KMS-11 (cell line): ENCODE measurements around the gene TRIM33.

ENCODE experiments used
- H2AFZ ChIP-seq: fragments of 200-600 bp; sonication (generic); 2 replicates; pipeline ENCODE4 v1.6.1; 2016; ENCODE audit warnings: antibody characterized with exemption, mixed run types, low read depth
- H3K27ac ChIP-seq: fragments of 200-600 bp; sonication (generic); 2 replicates; pipeline ENCODE4 v1.6.1; 2016; ENCODE audit warnings: mild to moderate bottlenecking, mixed run types
- H3K27me3 ChIP-seq: fragments of 200-600 bp; sonication (generic); 2 replicates; pipeline ENCODE4 v1.6.1; 2017; ENCODE audit warnings: mild to moderate bottlenecking, low read depth, mixed run types, moderate library complexity; ENCODE audit not compliant: insufficient read depth
- H3K36me3 ChIP-seq: fragments of 200-600 bp; sonication (generic); 2 replicates; pipeline ENCODE4 v1.6.1; 2017; ENCODE audit warnings: mild to moderate bottlenecking, mixed run types; ENCODE audit not compliant: insufficient read depth
- H3K4me1 ChIP-seq: fragments of 200-600 bp; sonication (generic); 2 replicates; pipeline ENCODE4 v1.6.1; 2016; ENCODE audit warnings: mild to moderate bottlenecking, low read depth, mixed run types; ENCODE audit not compliant: poor library complexity, severe bottlenecking
- H3K4me2 ChIP-seq: fragments of 200-600 bp; sonication (generic); 2 replicates; pipeline ENCODE4 v1.7.0; 2016; ENCODE audit warnings: mild to moderate bottlenecking, mixed run types
- H3K4me3 ChIP-seq: fragments of 200-600 bp; sonication (generic); IDR thresholded peaks from 2 replicates; pipeline ENCODE4 v1.6.1; 2017; ENCODE audit warnings: low read depth, low read length, mixed read lengths; ENCODE audit not compliant: insufficient read depth
- H3K79me2 ChIP-seq: fragments of 200-600 bp; sonication (generic); 2 replicates; pipeline ENCODE4 v1.6.1; 2016; ENCODE audit warnings: low read depth, mixed run types; ENCODE audit not compliant: insufficient read depth
- H3K9ac ChIP-seq: fragments of 200-600 bp; sonication (generic); 2 replicates; pipeline ENCODE4 v1.6.1; 2016; ENCODE audit warnings: mild to moderate bottlenecking, mixed run types
- H4K20me1 ChIP-seq: fragments of 200-600 bp; sonication (generic); 2 replicates; pipeline ENCODE4 v1.6.1; 2016; ENCODE audit warnings: mild to moderate bottlenecking, mixed run types; ENCODE audit not compliant: insufficient read depth
- CTCF ChIP-seq: fragments of 200-600 bp; sonication (generic); conservative IDR thresholded peaks from 2 replicates; pipeline ENCODE4 v1.6.1; 2017; ENCODE audit warnings: low read depth, mild to moderate bottlenecking, antibody characterized with exemption, low read length, moderate library complexity, mixed read lengths

TRIM33 gene

DNA sequence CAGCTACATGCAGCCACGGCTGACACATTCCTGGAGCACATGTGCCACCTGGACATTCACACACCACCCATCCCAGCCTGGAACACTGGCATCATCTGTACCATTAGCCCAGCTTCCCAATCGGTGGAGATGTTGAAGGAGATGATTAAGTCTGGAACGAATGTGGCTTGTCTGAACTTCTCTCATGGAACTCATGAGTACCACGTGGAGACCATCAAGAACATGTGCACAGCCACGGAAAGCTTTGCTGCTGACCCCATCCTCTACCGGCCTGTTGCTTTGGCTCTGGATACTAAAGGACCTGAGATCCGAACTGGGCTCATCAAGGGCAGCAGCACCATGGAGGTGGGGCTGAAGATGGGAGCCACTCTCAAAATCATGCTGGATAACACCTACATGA, 25.0 kb upstream of the TRIM33 start:
- Histone ChIP-seq H3K4me1 (no peaks in the 10 kb centered on the region), H4K20me1 (no peaks in the 10 kb centered on the region), H3K36me3 (no peaks in the 10 kb centered on the region), H2AFZ (no peak overlapping the region), H3K9ac (no peak overlapping the region), H3K27ac (no peak overlapping the region), H3K4me3 (no peak overlapping the region), H3K79me2 (no peaks in the 10 kb centered on the region), H3K27me3 (no peaks in the 10 kb centered on the region), H3K4me2 (no peak overlapping the region)
- TF ChIP-seq CTCF = no peak

DNA sequence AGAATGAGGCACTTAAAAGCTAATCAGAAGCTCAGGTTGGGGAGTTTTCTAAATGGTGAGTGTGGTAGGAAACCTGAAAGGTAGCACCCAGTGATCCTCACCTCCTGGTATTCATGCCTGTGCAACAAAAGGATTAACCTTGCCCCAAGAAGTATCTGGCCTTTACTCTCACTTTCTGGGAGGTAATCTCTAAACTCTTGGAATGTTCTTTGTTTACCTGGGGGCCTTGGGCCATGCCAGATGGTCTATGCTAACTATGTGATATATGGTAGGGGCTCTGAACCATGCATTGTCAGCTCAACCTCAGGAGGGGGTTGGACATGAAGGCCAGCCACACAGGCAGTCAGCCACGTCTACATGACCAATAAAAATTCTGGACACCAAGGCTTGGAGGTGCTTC, 24.4 kb upstream of the TRIM33 start:
- H2AFZ ChIP-seq = no peak overlapping the region

GRCh38 chr1:114531094-114531493, 20.1 kb upstream of the TRIM33 start:
- no peak for TF ChIP-seq CTCF
- Histone ChIP-seq H3K4me1 (no peaks in the 10 kb centered on the region), H4K20me1 (no peaks in the 10 kb centered on the region), H3K9ac (no peak overlapping the region), H3K4me3 (no peak overlapping the region), H3K27me3 (no peaks in the 10 kb centered on the region), H3K27ac (no peak overlapping the region), H3K4me2 (no peak overlapping the region), H2AFZ (no peak overlapping the region), H3K79me2 (no peaks in the 10 kb centered on the region), H3K36me3 (no peaks in the 10 kb centered on the region)

More for the DNA sequence above, 24.4 kb upstream of the TRIM33 start:
- H3K9ac ChIP-seq = no peak overlapping the region
- H3K79me2 ChIP-seq = no peaks in the 10 kb centered on the region
- H3K4me2 ChIP-seq = no peak overlapping the region
- no peaks in the 10 kb centered on the region for H3K36me3 ChIP-seq
- no peak overlapping the region for H3K4me3 ChIP-seq
- no peak overlapping the region for H3K27ac ChIP-seq
- no peaks in the 10 kb centered on the region for H3K27me3 ChIP-seq
- H4K20me1 ChIP-seq = no peaks in the 10 kb centered on the region
- TF ChIP-seq CTCF = no peak
- no peaks in the 10 kb centered on the region for H3K4me1 ChIP-seq

GRCh38 chr1:114530224-114530623, 19.2 kb upstream of the TRIM33 start:
- Histone ChIP-seq H3K9ac (no peak overlapping the region), H3K4me1 (no peaks in the 10 kb centered on the region), H2AFZ (no peak overlapping the region), H3K36me3 (no peaks in the 10 kb centered on the region), H3K4me2 (no peak overlapping the region), H4K20me1 (no peaks in the 10 kb centered on the region), H3K79me2 (no peaks in the 10 kb centered on the region), H3K4me3 (no peak overlapping the region), H3K27me3 (no peaks in the 10 kb centered on the region), H3K27ac (no peak overlapping the region)
- no peak for TF ChIP-seq CTCF

GRCh38 chr1:114524944-114525343, 13.9 kb upstream of the TRIM33 start:
- H4K20me1 ChIP-seq = no peaks in the 10 kb centered on the region
- no peak for TF ChIP-seq CTCF
- H2AFZ ChIP-seq = no peak overlapping the region
- H3K9ac ChIP-seq = no peak overlapping the region
- no peak overlapping the region for H3K4me3 ChIP-seq
- H3K4me2 ChIP-seq = no peak overlapping the region
- no peak overlapping the region for H3K27ac ChIP-seq
- no peaks in the 10 kb centered on the region for H3K79me2 ChIP-seq
- H3K4me1 ChIP-seq = no peaks in the 10 kb centered on the region
- H3K36me3 ChIP-seq = no peaks in the 10 kb centered on the region
- H3K27me3 ChIP-seq = no peaks in the 10 kb centered on the region
